Kidney (tissue), 14 donors: Measurements from ENCODE around the gene ADAM10. TPM values are rescaled to one million over a fixed set of nuclear protein-coding genes. Genes with fewer than 3 reads are reported as not detected.
A peak's percentile ranks its signal among the peaks of the same experiment; 100 is the strongest.

Experiments used
- DNase-seq, 5 donors: peaks; one replicate each; pipeline ENCODE4 v3.0.0-alpha.2; 2013 to 2020
- FAIRE-seq: peaks from 2 replicates; lab custom pipeline; 2012; peaks lifted over from hg19 to GRCh38; lab: Jason Lieb, UNC
- H3K27ac ChIP-seq, 2 donors: one replicate each; pipeline ENCODE4 v1.7.0; 2013; ENCODE audit warnings: low read depth in 2 of 2, low read length in 2 of 2, inconsistent platforms in 1 of 2
- H3K27me3 ChIP-seq: one replicate; pipeline ENCODE4 v1.7.1; 2013; ENCODE audit warnings: low read length, inconsistent platforms; ENCODE audit not compliant: control insufficient read depth, insufficient read depth
- H3K36me3 ChIP-seq, 3 donors: one replicate each; pipeline versions ENCODE4 v1.7.0 to v1.7.1; 2013; ENCODE audit warnings: low read length in 3 of 3, control low read depth in 1 of 3, inconsistent platforms in 1 of 3; ENCODE audit not compliant: insufficient read depth in 3 of 3, control insufficient read depth in 2 of 3
- H3K4me1 ChIP-seq, 3 donors: one replicate each; pipeline versions ENCODE4 v1.7.0 to v1.7.1; 2013; ENCODE audit warnings: low read length in 3 of 3, inconsistent platforms in 1 of 3, low read depth in 1 of 3; ENCODE audit not compliant: control insufficient read depth in 2 of 3, insufficient read depth in 2 of 3
- H3K4me3 ChIP-seq, 3 donors: one replicate each; pipeline versions ENCODE4 v1.7.0 to v1.8.1; 2013; ENCODE audit warnings: low read length in 3 of 3, control low read depth in 1 of 3, inconsistent platforms in 1 of 3
- H3K9ac ChIP-seq, 3 donors: one replicate each; pipeline versions ENCODE4 v1.7.0 to v1.7.1; 2013; ENCODE audit warnings: low read length in 3 of 3, control low read depth in 1 of 3, inconsistent platforms in 1 of 3
- H3K9me3 ChIP-seq, 3 donors: one replicate each; pipeline versions ENCODE4 v1.7.0 to v1.7.1; 2013; ENCODE audit warnings: low read length in 3 of 3, control low read depth in 1 of 3, inconsistent platforms in 1 of 3; ENCODE audit not compliant: control insufficient read depth in 2 of 3, insufficient read depth in 1 of 3
- CTCF ChIP-seq: IDR thresholded peaks from 3 replicates; pipeline ENCODE4 v1.5.1; 2012; ENCODE audit warnings: mild to moderate bottlenecking, moderate library complexity, borderline replicate concordance; ENCODE audit not compliant: insufficient read depth; ENCODE audit errors: extremely low read depth
- intact Hi-C: fragments of 100-400 bp; cut with DNase I; formaldehyde crosslinking; loops from one replicate; pipeline ENCODE4 v1.11.1; 2022
- polyA plus RNA-seq: library from polyadenylated mRNA; stranded (reverse); fragments of 350-450 nt; fragmentation: Illumina TruSeq; extraction: RNeasy Lipid Tissue Mini Kit (QIAGEN cat#74804); gene quantifications from one replicate; pipeline ENCODE4 v1.2.3, GENCODE V29; 2014; ENCODE audit warnings: low read depth, low replicate concordance; ENCODE audit not compliant: insufficient read depth
- total RNA-seq: library from RNA; stranded (reverse); fragmentation: NEBNext Ultra II Directional; extraction: Animal tissue kit (Norgen Biotek cat#: 25700); gene quantifications from one replicate; pipeline ENCODE4 v1.2.1, GENCODE V29; 2021
- donor health status: control.
- donor health status: control.
- donor health status: control.
- donor health status: control.
- donor health status: control.
- donor health status: DM: yes; HTN: yes; CAD: no.
- donor health status: Normal renal cell carcinoma (clear cell type).

Gene ADAM10
- total and polyA plus RNA-seq, 2 donors from 2014 or later, result 19.5 to 235 TPM

GRCh38 chr15:58554758-58555157 lies 194.7 kb downstream of the ADAM10 start:
- Histone ChIP-seq H3K4me1 (peaks cover 0 to 2% (median 0%) of the 10 kb centered on the region in 3 donors), H3K4me3 (no peak overlapping the region), H3K9me3 (no peaks in the 10 kb centered on the region), H3K9ac (no peak overlapping the region), H3K36me3 (no peaks in the 10 kb centered on the region), H3K27me3 (no peaks in the 10 kb centered on the region), H3K27ac (no peak overlapping the region)
- no peak for FAIRE-seq
- TF ChIP-seq CTCF, result no peak
- DNase-seq, result peak in 1 of 5 donors; percentile 21
- intact Hi-C loops, result no loop called here

- H3K9me3 ChIP-seq, result no peaks in the 10 kb centered on the region
- intact Hi-C loops, result no loop called here
- H3K9ac ChIP-seq, result no peak overlapping the region
- peaks cover 0 to 2% (median 0%) of the 10 kb centered on the region in 3 donors for H3K4me1 ChIP-seq
- DNase-seq (no peak), FAIRE-seq (no peak)
- no peak for TF ChIP-seq CTCF
- no peak overlapping the region for H3K4me3 ChIP-seq
- H3K36me3 ChIP-seq, result no peaks in the 10 kb centered on the region
- H3K27me3 ChIP-seq, result no peaks in the 10 kb centered on the region
- no peak overlapping the region for H3K27ac ChIP-seq
These were observed 196.1 kb downstream of the ADAM10 start for GRCh38 chr15:58553365-58553918.

- H3K9ac ChIP-seq, result no peak overlapping the region
These were observed 196.8 kb downstream of the ADAM10 start for GRCh38 chr15:58552505-58553364.

More at GRCh38 chr15:58552505-58553364, 196.8 kb downstream of the ADAM10 start:
- no peak for TF ChIP-seq CTCF
- intact Hi-C loops, result no loop called here
- H3K27me3 ChIP-seq, result no peaks in the 10 kb centered on the region
- no peak for FAIRE-seq
- no peak overlapping the region for H3K27ac ChIP-seq
- peaks cover 0 to 4% (median under 1%) of the 10 kb centered on the region in 3 donors for H3K4me1 ChIP-seq
- peak in 2 of 5 donors; percentile 55 to 73 for DNase-seq
- no peak overlapping the region for H3K4me3 ChIP-seq
- no peaks in the 10 kb centered on the region for H3K9me3 ChIP-seq
- H3K36me3 ChIP-seq, result no peaks in the 10 kb centered on the region
